ENCODE data around the gene NECTIN4.
"Not testable (repeated sequence)": the region's sequence is repeated elsewhere in the genome, so short reads cannot be mapped to it uniquely, and the experiment has no call there.

The NECTIN4 gene

DNA sequence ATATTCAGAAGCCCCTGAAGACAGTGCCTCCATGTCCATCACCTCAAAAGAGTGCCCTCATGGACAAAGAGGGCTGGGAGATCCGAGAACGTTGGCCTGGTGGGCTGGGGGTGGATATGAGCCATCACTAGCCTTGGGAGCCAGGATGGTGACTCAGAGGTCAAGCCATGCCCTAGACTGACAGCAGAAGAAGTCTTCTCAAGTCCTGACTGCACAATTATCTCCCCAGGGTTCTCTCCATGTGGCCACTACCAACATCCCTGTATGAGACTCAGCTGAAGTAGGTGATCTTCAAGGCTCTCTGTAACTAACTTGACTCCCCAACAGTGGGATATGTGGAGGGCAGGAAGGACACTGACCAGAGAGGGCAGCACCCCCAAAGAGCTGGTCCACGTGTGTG is 36.5 kb downstream of the NECTIN4 start:
- DNase-seq, result no peak

DNA sequence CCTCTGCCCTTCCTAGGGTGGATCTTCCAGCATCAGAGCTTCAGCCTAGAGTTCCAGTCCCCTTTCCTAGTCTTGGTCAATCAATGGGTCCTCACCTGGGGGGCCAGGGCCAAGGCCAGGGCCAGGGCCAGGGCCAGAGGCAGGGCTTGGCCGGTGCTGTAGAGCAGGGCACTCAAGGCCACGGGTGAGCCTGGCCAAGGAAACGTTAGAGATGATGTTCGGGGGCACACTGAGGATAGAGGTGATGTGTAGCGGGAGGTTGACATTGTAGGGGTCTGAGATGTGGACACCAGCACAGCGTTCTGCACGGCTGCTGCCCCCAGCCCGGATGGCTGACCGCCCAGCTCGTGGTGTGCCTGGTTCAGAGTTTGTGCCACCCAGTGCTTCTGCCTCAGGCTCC is 38.1 kb downstream of the NECTIN4 start:
- no peak for DNase-seq

DNA sequence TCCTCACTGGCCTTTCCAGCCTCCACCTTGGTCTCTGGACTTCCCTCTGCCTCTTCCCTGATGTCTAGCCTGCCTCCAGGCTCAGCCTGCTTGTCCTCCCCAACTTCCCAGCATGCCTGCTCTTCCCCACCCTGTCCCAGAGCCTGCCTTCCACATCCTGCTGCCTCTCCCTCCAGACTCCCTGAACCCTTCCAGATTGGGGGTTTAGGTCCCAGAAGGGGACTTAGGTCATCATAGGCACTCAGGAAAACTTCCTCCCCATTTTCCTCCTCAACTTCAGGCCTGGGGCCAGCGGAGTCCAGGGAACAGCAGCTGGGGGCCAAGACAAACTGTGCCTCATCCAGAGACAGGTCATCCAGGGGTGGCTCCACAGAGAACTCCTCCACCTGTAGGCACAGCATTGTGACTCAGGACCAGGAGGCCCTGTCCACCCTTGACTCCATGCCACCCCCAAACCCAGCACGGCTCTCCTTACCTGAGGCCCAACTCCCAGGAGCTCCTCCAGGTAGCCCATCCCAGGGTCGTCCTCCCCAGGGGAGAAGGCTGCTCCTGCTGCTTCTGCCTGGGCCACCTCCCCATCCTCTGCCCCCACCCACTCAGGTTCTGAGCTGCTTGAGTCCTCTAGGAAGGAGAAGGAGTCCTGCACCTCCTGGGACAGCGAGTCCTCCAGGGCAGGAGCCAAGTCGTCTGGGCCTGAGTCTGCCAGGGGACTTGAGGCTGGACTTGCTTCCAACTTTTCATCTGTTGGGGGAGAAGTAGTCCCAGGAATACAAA is 40.2 kb downstream of the NECTIN4 start:
- DNase-seq, result no peak

DNA sequence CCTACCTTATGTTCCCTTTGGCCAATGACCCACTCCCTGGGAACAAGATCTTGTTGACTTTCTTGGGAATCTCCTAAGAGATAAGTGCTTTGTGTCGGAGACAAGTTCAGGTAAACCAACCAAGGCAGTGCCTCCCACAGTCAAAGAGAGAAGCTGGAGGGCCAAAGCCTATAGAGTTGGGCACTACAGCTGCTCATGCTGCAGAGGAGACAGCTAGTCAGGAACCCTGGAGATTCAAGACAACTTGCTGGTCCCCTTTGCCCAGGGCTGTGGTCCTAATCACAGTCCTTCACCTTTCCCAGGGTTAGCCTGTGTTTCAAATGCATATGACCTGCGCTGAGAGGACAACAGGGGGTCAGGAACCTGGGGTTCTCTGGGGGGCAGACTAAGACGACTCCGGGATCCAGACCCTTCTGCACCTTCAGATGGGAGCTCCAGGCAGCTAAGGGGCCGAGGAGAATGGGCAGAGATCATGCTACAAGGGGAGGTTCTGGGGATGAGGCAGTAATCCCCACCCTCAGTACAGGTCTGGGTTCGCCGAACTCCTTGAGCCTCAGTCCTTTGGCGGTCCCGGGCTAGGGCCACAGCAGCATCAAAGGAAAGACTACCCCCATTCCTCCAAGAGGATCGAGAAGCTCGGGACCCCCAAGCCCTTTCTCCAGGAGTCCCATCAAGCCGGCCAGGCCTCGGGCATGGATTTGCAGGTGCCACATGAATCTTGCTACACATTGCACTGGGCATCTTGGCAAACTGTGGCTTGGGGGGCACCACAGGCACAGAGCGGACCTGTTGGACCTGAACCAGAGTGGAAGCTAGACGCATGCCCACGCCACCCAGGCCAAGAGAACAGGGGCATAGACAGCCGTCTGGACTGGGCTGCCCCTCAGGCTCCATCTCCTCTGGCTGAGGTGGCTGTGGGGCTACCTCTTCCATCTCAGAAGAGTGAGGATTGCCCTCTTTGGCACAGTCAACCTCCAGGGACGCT is 41.6 kb downstream of the NECTIN4 start:
- no peak for DNase-seq

DNA sequence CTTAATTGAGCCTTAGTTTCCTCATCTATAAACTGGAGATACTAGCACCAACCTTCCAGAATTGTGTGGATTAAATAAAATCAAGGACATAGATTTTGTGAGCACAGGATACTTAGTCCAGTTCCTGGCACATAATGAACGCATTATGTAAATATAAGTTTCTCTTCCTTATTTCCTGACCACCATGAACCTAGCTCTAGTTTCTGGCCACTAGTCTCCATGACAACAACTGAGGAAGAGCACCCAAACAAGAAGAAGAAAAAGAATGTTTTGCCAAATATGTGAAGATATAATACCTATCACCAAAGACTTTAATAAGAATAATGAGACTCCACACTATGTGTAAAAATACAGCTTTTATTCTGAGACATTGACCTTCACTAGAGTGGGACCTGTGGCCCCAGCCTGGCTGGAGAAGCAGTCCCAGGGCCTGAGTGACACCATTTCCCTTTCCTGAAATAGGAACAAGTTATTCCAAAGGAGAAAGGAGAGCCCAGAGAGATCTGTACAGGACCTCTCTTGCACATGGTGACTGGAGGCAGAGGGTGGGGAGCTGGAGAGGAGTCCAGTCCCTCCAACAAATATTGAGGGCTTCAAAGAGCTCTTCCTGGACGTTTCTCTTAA is 42.6 kb downstream of the NECTIN4 start:
- peak; percentile 55 for DNase-seq

DNA sequence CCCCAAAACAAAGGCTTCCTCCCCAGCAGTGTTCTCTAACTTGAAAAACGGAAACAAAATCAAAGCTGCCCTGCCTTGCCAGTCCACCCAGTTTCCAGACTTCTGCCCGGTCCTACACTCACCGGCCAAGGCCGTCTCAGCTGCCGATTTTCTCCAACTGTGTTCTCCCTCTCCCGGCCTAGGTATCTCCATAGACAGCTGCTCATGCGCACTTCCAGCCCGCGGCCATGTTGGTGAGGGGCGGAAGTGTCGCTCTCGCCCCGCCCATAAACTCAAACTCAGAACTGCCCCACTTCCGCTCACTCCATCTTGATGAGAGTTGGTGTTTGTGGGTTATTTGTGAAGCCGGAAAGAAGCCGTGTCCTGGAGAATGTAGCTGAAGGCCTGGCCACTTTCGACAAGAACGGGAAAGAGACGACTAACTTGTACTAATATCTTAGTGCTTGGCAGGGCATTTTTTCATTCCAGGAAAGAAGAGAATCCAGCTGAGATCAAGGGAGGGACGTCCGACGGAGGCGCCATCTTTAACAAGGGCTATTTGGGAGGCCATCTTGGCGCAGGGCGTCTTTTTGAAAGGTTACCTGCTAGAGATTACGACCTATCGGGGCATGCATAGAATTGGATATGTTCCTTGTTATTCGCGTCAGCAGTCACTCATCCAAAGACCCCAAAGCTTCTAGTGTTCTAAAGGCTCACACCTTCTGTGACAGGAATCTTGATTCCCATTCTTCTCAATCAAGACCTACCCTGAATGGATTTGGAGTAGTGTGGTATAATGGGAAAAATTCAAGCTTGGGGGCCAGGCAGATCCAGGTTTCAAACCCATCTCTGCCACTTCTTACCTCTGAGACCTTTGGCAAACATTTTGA is 43.4 kb downstream of the NECTIN4 start, which contains the start of gene USF1:
TSS of gene USF1 (minus strand) at position 242 of the 869 bp plus-strand sequence. CDS start 2,702 bp downstream, outside the sequence.
- peak; percentile 98 for DNase-seq

DNA sequence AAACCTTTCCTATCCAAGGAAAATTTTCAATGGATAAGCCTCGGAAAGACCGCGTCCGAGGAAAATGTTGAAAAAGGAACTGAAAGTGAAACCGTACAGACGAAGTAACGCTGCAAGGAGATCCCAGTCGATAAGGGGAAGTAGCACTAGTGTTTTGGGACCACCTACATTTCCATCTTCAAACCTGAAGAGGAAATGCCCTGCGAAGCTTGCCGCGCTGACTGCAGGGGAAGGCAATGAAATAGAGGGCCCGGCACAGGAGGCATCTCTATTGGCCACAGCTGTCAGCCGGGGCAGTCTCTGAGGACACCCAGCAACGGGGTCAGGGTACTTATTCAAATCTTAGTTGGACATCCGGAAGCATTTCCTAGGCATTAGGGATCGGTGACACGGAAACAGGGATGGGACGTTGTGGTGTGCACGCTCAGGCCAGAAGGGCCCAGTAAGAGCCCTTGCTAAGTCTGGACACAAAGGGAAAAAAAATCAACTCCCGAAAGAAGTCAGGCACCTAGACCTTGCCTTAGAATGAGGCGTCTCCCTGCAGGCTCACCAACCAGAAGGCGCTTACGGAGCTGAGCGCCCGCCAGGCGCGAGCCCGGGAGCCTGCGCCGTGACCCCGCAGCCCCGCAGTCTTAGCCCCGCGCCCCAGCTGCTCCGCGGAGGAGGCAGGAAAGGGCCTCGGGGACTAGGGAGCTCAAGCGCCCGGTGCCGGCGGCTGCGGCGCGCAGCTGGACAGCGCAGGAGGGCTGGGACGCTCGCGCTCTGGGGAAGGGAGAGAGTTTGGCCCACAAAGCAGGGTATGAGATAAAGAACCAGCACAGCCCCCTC is 44.2 kb downstream of the NECTIN4 start:
- peak; percentile 96 for DNase-seq

DNA sequence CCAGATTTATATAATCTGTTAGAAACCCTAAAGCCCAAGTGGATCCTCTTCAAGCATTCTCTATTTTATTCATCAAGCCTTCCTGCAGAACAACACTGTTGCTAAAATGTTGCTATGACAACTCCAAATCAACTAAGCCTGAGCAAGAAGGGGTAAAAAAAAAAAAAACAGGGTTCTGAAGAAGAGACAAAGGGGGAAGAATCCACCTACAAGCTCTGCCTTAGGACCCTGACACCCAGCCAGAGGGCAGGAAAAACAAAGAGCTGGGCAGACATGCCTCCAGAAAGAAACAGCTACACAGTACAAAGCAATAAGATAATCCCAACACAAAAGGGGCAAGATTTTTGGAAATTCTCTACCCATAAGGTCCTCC is 44.8 kb downstream of the NECTIN4 start:
- no peak for DNase-seq

DNA sequence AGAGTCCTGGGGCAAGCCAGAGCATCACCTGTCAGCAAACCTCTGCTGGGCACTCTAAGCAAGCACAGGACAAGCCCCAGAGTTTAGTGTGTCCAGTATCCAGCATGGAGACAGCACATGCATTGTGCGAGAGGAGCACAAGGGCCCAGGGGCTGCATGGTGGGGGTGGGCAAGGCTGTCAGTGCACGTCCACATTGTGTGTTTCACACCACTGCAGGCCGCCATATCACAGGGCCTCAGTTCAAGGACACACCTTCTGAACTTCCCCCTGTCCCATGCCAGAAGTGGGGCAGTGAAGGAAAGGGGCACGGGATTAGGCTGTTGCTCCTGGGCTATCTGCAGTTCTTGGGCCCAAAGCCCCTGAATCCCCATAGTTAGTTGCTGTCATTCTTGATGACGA is 49.8 kb downstream of the NECTIN4 start:
- DNase-seq, result no peak

DNA sequence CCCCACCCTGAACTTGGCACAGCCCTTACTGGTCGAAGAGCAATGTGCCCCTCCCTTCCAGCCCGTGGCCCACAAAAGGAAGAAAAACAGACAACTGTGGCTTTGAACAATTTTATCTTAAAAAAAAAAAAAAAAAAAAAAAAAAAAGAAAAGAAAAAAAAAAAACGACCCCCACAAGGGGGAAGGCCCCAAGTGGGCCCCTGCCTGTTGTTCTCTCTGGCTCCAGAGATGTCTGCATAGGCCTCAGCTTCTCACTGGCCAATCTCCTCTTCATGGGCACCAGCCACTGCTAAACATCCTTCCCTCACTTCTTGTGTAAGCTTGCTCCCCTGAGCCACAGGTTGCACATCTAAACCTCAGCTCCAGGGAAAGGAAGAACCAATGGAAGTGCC is 50.2 kb downstream of the NECTIN4 start:
- no peak for DNase-seq

DNA sequence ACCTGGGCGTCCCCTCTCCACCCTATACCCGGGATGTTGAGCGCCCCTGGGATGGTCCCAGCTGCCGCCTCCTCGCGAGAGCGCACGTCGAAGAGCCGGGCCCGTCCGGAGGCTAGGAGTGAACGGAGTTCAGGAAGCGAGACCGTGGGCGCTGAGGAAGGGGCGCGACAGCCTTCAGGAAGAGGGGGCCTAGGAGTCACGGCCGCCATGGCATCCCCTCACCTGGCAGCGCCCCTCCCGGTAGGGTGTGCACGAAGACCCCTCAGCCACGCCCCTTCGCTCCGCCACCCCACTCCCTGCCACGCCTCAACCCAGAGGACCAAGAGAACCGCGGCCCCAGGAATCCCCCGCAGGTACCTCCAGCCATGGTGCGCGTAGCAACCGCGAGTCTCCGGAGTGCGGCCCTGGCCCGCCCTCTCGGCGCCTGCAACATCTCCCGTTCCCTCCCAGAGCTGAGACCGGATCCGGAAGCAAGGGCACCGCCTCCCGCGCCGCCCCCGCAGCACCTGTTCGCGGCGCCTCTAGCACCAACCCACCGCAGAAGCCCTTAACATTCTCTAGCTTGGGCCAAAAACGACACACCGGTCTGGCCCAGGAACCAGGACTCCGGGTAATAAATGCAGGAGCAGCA is 50.7 kb downstream of the NECTIN4 start, which contains the start of gene TSTD1:
TSS of gene TSTD1 (minus strand) at position 442 of the 631 bp plus-strand sequence. CDS start at position 367, 75 bp downstream.
- no peak for DNase-seq

DNA sequence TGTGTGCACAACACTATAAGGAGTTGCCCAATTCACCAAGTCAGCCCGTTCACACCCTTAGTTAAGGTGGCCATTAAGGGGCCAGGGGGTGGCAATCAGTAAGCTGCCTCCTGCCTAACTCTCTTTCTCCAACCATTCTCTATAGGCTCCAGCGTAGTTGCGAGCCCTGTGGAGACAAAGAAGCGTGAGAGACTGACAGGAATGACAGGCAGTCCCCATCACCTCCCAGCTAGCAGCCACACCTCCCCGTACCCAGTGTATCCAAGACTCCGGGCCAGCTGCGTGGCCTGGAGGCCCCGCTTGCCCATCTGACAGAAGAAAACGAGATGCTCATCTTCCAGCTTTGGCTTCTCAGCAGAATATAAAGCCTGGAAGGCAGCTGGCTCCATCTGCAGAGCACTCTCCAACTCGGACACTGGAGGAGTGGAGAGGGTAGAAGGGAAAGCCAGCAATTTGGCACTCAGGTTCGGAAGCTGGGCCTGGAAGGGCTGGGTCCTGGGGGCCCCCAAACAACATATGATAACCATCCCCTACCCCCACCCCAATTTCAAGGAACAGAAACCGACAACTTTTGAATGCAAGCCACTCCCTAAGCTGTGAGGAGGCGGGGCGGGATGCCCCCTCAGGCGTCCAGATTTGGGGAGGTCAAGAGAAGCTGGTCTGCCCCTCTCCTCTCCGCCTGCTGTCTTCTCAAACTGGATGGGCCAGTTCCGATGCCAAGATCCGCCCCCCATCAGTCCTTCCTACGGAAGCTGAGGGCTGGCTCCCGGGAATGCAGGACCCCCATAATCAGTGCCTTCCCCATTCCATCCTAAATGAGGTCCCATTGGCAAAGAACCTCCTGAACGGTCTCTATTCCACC is 51.5 kb downstream of the NECTIN4 start:
- no peak for DNase-seq

DNA sequence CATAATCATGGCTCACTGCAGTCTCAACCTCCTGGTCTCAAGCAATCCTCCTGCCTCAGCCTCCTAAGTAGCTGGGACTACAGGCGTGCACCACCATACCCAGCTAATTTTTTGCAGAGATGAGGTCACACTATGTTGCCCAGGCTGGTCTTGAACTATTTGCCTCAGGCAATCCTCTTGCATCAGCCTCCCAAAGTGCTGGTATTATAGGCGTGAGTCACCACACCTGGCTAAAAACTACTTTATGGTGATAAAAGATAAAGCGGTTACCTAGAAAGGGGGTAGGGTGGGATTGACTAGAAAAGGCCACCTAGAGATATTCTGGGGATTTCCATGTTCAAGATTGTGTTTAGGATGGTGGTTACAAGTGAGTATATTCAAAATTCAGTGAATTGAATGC is 55.6 kb downstream of the NECTIN4 start:
- no peak for DNase-seq

DNA sequence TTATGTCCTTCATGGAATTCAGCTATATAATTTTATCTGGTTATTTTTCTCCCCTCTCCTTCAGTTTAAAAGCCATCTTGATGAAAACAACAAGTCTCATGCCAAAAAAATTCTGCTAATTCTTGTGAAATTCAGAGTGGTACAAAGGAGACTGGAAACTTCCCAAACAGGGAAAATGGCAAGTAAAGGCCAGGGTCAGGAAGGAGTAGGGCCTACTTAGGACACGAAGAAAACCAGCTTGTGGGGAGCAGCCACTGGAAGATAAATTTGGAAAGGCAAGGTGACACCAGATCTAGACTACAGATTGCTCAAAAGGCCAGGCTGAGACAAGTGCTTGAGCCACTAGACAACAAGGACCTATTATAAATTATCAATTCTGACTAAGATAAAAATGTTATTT is 56.9 kb downstream of the NECTIN4 start:
- no peak for DNase-seq

DNA sequence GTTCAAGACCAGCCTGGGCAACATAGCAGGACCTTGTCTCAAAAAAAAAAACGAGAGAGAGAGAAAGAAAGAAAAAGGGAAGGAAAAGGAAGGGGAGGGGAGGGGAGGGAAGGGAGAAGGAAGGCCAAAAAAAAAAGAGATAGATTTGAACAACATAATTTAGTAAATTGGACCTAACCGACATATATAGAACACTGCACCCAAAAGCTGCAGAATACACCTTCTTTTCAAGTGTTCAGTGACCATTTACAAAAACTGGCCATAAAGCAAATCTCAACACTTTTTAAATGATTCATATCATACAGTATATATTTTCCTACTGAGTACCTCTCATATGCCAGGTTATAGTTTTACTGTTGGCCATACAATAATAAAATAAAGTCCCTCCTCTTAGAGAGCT is 57.5 kb downstream of the NECTIN4 start:
- DNase-seq, result no peak

DNA sequence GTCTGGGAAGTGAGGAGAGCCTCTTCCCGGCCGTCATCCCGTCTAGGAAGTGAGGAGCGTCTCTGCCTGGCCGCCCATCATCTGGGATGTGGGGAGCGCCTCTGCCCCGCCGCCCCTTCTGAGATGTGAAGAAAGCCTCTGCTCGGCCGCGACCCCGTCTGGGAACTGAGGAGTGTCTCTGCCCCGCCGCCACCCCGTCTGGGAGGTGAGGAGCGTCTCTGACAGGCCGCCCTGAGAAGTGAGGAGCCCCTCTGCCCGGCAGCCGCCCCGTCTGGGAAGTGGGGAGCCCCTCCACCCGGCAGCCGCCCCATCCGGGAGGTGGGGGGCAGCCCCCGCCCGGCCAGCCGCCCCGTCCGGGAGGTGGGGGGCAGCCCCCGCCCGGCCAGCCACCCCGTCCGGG is 59.9 kb downstream of the NECTIN4 start:
- DNase-seq, result not testable (repeated sequence)

DNA sequence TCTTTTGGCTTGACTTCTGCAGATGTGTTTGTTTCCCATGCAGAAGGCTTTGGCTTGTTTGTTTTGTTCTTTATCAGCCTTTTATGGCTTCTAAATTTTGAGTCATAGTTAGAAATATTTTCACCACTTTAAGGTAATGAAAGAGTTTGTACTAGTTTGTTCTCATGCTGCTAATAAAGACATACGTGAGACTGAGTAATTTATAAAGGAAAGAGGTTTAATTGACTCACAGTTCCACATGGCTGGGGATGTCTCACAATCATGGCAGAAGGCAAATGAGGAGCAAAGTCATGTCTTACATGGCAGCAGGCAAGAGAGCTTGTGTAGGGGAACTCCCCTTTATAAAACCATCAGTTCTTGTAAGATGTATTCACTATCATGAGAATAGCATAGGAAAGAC is 62.4 kb downstream of the NECTIN4 start:
- DNase-seq, result not testable (repeated sequence)

DNA sequence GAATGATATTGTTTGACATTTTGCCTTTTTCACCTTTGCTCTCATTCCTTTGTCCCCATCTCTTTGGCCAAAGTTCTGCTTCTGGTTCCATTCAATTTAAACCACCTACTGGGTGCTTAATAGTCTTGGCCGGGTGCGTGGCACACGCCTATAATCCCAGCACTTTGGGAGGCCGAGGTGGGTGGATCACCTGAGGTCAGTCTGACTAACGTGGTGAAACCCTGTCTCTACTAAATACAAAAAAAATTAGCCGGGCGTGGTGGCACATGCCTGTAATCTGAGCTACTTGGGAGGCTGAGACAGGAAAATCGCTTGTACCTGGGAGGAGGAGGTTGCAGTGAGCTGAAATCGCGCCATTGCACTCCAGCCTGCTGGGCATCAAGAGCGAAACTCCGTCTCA is 66.9 kb downstream of the NECTIN4 start:
- not testable (repeated sequence) for DNase-seq

DNA sequence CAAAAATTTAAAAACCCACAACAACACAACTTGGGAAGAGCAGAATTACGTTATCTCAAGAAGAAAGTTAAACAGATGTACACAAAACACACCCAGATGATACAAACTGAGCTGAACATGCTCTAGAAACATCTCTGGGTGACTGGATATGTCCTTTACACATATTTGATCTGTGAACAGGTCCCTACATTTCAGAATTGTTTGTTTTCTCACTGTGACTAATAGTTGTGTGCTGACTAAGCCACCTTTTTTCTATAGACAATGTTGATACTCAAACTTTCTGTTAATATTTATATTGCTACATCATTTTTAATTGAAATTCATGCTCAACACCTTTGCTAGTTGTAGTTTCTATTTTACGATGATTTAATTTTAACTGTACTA is 67.4 kb downstream of the NECTIN4 start:
- DNase-seq, result no peak

All from OCI-M1 (cell line).